Hepatocyte (in vitro differentiated cells): ENCODE data around the gene HHAT.

ENCODE experiments used
- EZH2 ChIP-seq: fragments of 200-600 bp; sonication (generic); IDR thresholded peaks from 2 replicates; pipeline ENCODE4 v1.6.1; 2016; ENCODE audit warnings: antibody characterized with exemption, mild to moderate bottlenecking, borderline replicate concordance
- EZH2phosphoT487 ChIP-seq: fragments of 200-600 bp; sonication (generic); IDR thresholded peaks from one replicate; pipeline ENCODE4 v1.6.1; 2018; ENCODE audit warnings: antibody characterized with exemption, mild to moderate bottlenecking, low read depth, moderate library complexity; ENCODE audit not compliant: unreplicated experiment, severe bottlenecking
- TF ChIP-seq, protein P1 (sequence below): fragments of 200-600 bp; sonication (generic); IDR thresholded peaks from 2 replicates; pipeline ENCODE4 v1.5.1; 2016; ENCODE audit warnings: antibody characterized with exemption, mild to moderate bottlenecking; ENCODE audit not compliant: poor library complexity

DNA sequence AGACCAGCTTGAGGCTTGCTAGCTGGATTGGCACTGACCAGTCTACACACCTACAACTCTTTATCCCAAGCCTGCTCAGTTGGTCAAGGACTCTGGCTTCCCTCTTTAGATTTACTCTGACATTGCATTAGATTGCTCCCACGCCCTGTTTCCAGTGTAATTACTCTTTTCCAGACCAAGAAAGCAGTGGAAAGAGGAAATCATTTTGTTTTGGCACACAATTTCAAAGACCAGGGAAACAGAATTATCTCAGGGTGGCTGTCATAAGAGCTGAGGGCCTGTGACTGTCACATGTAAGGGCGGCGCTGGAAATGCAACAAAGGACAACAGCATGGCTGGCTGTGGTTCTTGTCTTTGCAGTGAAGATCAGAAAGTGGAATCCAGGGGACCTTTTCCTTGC, 302.7 kb downstream of the HHAT start:
- TF ChIP-seq, protein P1, sequence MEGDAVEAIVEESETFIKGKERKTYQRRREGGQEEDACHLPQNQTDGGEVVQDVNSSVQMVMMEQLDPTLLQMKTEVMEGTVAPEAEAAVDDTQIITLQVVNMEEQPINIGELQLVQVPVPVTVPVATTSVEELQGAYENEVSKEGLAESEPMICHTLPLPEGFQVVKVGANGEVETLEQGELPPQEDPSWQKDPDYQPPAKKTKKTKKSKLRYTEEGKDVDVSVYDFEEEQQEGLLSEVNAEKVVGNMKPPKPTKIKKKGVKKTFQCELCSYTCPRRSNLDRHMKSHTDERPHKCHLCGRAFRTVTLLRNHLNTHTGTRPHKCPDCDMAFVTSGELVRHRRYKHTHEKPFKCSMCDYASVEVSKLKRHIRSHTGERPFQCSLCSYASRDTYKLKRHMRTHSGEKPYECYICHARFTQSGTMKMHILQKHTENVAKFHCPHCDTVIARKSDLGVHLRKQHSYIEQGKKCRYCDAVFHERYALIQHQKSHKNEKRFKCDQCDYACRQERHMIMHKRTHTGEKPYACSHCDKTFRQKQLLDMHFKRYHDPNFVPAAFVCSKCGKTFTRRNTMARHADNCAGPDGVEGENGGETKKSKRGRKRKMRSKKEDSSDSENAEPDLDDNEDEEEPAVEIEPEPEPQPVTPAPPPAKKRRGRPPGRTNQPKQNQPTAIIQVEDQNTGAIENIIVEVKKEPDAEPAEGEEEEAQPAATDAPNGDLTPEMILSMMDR = no peak
- TF ChIP-seq EZH2 = no peak
- TF ChIP-seq EZH2phosphoT487 = no peak
